Measurements from ENCODE around the gene PKD2L1.
"Not testable (repeated sequence)": the region's sequence is repeated elsewhere in the genome, so short reads cannot be mapped to it uniquely, and the experiment has no call there.

The PKD2L1 gene

DNA sequence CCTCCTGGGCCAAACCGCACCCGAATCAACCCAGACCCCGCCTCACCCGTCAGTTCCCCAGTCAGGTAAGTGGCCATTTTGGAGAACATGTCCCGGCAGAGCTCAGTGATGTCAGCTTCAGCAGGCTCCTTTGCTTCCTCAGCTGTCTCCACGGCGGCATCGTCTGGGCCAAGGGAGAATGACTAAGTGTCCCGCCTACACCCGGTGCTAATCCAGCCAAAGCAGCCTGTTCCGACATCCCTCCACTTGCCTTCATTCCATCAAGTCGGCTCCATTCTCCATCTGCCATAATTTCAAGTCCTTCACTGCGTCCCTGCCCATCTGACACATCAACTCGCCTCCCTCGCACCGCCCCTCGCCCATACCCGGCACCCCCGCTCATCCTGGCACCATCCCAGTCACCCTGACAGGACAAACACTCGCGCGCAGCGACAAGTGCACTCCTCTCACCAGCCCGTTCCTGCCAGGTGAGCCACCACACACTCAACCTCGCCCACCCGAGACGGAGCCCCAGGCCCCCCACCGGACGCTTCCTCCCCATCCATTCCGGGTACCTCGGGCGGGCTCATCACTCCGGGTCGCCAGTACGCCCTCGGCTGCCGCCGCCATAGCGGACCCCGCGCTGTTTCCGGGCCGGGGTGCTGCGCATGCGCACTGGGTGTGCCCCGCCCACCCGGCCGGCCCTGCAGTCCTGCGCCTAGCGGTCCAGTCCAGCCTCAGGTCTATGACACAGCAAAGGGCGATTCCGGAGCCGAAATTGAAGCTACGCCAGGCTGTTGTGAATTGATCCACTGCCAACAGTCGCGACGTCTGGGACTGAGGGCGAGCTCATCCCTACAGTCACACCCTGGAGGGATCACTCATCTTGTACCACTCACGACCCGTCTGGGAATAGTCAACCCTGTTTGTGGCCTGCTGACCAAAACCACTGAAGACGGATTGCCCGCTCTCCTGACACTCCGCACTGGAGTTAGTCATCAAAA lies 43.7 kb downstream of the PKD2L1 start, which contains the start of gene BLOC1S2:
Gene BLOC1S2 (minus strand): TSS at position 630 of the 983 bp plus-strand sequence. CDS start 21 bp downstream, at position 609.
- DNase-seq (ENCODE audit: low spot score): peak; percentile 100

DNA sequence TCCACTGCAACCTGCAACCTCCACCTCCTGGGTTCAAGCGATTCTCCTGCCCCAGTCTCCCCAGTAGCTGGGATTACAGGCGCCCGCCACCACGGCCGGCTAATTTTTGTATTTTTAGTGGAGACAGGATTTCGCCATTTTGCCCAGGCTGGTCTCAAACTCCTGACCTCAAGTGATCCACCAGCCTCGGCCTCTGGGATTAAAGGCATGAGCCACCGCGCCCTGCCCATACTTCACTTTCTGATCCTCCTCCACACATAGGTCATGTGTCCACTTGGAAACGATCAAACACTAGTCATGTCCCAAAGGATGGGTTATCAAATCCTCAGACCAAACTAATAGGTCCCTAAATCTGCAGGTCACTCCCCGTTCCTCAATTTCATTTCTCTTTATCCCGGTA lies 44.7 kb downstream of the PKD2L1 start:
- DNase-seq (ENCODE audit: low spot score): not testable (repeated sequence)

DNA sequence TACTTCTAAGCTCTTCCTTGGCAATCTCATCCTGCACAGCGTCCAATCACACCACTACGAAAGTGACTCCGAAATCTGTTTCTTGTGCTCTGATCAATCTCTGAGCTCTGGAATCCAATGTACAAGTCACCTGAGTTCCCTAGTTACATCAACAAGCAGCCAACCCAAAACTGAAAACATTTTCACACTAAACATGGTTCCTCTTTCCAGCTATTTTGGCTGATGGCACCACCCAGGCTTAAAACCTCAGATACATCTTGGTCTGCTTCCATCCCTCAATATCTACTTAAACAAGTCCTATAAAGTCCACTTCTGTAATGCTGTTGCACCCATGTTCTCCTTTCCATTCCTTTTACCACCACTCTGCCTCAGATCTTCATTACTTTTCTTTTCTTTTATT lies 47.1 kb downstream of the PKD2L1 start:
- DNase-seq (ENCODE audit: low spot score): no peak

DNA sequence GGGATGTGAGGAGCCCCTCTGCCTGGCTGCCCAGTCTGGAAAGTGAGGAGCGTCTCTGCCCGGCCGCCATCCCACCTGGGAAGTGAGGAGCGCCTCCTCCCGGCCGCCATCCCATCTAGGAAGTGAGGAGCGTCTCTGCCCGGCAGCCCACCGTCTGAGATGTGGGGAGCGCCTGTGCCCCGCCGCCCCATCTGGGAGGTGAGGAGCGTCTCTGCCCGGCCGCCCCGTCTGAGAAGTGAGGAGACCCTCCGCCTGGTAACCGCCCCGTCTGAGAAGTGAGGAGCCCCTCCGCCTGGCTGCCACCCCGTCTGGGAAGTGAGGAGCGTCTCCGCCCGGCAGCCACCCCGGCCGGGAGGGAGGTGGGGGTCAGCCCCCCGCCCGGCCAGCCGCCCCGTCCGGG lies 53.1 kb downstream of the PKD2L1 start:
- DNase-seq (ENCODE audit: low spot score): not testable (repeated sequence)

DNA sequence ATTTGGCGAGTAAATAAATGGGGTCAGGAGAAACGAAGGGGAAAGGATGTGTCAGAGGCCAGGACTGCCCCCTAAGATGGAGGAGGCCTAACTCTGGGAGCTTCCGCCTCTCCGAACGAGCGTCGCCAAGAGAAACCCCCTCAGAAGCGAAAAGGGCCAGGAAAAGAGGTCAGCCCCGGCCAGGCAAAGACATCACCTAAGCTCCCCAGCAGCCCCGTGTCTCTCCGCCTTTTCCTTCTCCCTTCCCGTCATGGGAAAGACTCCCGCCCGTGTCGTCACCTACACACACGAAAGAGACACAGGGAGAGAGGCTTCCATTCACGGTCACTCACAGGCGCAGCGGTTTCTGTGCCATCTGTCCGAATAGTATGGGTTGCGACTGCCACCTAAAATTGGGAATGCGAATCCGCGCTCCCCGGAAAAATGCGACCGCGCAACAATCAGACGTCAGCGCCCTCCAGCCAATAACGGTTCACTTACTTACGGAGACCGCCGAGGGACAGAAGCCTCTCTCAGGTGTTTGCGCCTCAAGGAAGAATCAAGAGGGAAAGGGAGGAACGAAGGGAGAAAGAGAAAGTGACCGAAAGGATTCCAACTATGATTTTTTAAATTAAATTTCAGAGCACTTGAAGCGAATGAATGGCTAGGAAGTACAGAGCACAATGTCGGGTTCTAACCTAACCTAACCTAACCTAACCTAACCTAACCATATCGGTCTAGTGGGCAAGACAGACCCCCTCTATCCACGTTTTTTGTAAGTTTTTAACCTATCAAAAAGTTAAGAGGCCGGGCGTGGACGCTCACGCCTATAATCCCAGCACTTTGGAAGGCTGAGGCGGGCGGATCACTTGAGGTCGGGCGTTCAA lies 62.6 kb downstream of the PKD2L1 start, which contains the start of gene CWF19L1:
Gene CWF19L1 (minus strand): TSS at position 400 of the 866 bp plus-strand sequence. CDS start 45 bp downstream, at position 355.
- peak; percentile 93 for DNase-seq (ENCODE audit: low spot score)

DNA sequence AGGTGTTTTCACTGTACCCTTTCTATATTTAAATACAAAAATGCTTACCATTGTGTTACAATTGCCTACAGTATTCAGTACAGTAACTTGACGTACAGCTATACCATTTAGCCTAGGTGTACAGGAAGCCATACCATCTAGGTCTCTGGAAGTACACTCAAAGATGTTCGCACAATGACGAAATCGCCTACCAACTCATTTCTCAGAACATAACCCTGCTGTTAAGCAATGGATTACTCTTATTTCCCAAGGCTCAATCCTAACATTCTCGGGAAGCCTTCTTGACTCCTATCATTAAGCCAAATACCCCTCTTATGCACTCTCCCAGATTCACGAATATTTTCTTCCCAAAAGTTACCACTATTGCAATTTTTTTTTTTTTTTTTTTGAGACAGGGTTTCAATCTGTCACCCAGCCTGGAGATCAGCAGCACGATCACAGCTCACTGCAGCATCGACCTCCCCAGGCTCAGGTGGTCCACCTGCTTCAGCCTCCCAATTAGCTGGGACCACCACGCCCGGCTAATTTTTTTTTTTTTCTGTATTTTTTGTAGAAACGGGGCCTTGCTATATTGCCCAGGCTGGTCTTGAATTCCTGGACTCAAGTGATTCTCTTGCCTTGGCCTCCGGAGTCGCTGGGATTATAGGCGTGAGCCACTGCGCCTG lies 64.1 kb downstream of the PKD2L1 start:
- DNase-seq (ENCODE audit: low spot score): no peak

DNA sequence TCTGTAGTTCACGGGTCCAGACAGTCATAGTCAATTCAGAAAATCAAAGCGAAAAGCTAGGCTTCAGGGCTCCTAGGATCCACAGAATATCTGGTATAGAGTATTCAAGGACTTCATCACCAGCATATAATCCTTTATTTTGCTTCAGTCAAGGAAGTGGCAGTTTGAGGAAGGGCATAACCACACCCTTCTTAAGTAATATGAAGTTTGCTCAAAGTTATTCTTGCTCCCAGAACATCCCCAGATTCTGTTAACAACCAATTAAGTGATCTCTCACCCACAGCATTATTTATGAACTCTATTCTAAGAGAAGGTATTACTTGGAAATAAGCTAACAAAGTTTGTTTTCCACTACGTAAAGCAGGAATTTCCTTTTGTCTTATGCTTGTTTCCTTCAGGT lies 75.8 kb downstream of the PKD2L1 start:
- DNase-seq (ENCODE audit: low spot score): no peak

DNA sequence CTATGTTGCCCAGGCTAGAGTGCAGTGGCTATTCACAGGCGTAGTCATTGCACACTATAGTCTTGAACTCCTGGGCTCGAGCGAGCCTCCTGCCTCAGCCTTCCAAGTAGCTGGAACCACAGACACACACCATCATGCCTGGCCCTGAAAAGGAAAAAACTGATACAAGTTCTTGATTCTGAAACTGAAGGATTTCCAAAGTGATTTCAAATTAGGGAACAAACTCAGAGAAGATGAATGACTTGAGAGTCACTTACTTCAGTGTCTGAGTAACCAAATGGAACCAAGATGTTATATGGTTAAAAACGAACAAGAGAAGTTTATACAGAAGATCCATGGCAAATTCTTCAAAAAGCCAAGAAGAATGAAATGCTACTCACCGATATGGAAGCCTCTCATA lies 77.0 kb downstream of the PKD2L1 start:
- DNase-seq (ENCODE audit: low spot score): no peak

DNA sequence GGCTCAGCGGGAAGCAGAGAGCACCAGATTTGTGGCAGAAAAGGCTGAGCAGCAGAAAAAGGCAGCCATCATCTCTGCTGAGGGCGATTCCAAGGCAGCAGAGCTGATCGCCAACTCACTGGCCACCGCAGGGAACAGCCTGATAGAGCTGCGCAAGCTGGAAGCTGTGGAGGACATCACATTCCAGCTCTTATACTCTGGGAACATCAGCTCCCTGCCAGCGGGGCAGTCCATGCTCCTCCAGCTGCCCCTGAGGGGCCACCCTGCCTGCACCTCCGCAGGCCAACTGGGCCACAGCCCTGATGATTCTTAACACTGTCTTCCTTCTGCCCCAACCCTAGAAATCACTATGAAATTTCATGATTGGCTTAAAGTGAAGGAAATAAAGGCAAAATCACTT lies 81.2 kb downstream of the PKD2L1 start:
- DNase-seq (ENCODE audit: low spot score): no peak

DNA sequence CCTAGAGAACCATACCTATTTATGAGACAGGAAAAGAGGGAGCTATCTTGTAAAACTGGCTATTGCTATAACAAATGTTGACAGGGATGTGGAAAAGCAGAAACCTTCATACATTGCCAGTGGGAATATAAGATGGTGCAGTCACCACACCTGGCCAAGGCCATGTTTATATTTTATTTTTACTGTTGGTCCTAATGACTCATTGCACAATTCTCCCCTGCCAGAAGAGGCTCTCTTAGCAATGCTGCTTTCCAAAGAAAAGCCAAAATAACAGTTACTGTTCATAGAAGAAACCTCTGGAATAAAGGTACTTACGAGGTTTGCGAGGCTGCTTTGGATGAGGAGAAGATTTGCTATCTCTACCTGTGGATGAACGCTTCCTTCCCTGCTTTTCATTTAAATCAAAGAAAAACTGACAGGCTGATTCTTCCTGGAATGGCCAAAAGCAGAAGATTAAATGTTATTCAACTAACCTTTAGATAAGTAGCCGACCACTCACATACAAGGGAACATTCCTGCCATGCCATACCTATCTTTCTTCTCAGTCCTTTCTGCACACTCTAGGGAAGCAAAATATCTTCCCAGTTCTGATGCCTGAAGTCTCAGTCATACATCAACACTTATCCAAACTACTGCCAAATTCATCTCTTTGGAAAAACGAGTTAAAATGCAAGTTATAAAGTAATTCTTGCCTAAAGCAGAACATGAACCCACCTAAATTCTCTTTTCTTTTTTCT lies 84.4 kb downstream of the PKD2L1 start:
- DNase-seq (ENCODE audit: low spot score): no peak

DNA sequence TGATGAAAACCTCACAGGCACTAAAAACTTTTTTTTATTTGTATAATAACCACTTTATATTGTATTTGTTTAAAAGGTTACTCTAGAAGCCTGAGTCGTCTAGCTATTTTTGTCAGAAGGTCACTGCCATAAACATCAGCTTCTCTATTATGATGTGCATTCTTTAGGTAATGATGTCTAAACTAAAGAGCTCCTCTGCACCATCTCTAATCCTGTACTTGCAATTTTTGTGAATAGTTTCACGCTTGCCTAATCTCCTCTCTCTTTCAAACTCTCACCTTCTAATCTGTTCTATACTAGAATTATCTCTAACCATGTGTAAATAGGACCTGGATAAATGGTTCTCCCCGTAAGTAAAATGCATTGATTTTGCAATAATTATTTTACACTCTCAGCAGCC lies 90.2 kb downstream of the PKD2L1 start:
- no peak for DNase-seq (ENCODE audit: low spot score)

DNA sequence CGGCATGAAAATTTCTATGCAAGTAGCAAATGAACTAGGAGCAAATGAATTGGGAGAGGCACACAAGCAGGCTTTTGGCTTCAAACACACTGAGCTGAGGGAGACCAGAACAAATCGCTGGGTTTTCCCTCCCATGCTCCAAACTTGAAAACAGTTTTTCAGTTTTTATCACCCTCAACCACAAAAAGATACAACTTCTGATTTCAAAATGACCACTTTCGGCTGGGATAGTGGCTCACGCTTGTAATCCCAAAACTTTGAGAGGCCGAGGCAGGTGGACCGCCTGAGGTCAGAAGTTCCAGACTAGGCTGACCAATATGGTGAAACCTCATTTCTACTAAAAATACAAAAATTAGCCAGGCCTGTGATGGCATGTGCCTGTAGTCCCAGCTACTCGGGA lies 91.6 kb downstream of the PKD2L1 start:
- no peak for DNase-seq (ENCODE audit: low spot score)

Measured in AG20443 (cell line).